ENCODE results near the gene TTC23. TPM values are rescaled to one million over a fixed set of nuclear protein-coding genes. Genes with fewer than 3 reads are reported as not detected.

Gene TTC23
- total RNA-seq, 1 experiment from 2014 or later = 17.8 TPM

GRCh38 chr15:99126131-99126588 lies 123.2 kb downstream of the TTC23 start (continued):
- TF ChIP-seq STAT6 (CRISPR knock-in tag; conservative IDR thresholded peaks at IDR 0.05; ENCODE audit: low read depth) = no peak
- no peak for TF ChIP-seq ZNF121 (CRISPR knock-in tag; IDR thresholded peaks at IDR 0.05)
- TF ChIP-seq CREM (CRISPR knock-in tag; IDR thresholded peaks at IDR 0.05) = no peak
- TF ChIP-seq TEAD1 (CRISPR knock-in tag; IDR thresholded peaks at IDR 0.05) = no peak
- no peak for TF ChIP-seq JUN (CRISPR knock-in tag; IDR thresholded peaks at IDR 0.05)
- TF ChIP-seq, protein P1, sequence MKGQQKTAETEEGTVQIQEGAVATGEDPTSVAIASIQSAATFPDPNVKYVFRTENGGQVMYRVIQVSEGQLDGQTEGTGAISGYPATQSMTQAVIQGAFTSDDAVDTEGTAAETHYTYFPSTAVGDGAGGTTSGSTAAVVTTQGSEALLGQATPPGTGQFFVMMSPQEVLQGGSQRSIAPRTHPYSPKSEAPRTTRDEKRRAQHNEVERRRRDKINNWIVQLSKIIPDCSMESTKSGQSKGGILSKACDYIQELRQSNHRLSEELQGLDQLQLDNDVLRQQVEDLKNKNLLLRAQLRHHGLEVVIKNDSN (CRISPR knock-in tag; IDR thresholded peaks at IDR 0.05) = no peak
- TF ChIP-seq E2F5 (CRISPR knock-in tag; IDR thresholded peaks at IDR 0.05) = no peak

DNA sequence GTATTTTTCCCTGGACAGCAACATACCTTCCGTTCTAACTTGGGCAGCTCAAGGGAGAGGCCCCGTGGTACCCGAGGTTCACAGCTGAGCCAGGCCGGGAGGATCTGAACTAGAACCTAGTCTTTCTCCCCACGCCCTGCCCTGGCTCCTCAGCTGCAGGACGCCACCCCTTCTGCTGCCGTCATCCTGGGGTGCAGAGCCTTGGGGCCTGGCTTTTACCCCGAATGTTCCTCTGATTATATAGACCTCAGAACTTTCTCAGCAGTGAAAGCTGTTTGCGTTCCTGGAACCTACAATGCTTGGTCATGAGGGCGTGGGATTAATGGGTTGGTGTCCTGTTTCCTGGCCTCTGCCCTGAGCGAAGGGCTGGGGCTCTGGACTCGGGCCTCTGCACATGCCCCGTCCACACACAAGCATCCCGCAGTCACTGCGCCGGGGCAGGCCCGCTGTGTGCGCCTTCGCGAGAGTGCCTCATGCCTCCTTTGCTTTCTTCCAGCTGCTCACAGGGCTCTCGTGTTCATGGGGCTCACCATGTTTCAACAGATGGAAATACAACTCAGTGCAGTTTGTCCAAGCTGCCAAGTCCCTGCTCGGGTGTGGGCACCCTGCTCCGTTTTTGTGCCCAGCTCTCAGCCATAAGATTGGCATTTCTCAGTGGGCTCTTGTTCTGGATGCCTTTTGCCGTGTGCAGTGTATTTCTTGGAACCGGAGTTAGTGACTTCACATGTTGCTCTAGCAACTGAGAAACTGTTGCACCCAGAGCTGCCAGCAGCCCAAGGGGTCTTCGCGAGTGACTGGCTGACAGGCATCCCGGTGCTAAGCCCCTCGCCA lies 124.1 kb downstream of the TTC23 start:
- CTCF ChIA-PET = interaction anchor here (1.6 to 2.8 kb wide), 3 partner anchors 20 to 25 kb away, joined by 3 to 11 read pairs (median 10); partner anchors contain the start of gene SYNM

More for the DNA sequence above, 124.1 kb downstream of the TTC23 start:
- no peak for ATAC-seq
- H3K9me3 Mint-ChIP-seq = no peaks in the 10 kb centered on the region
- no peak overlapping the region for H3K27ac Mint-ChIP-seq
- no peaks in the 10 kb centered on the region for H3K27me3 Mint-ChIP-seq (ENCODE audit: low read depth)
- H3K4me3 Mint-ChIP-seq = no peak overlapping the region
- H3K36me3 Mint-ChIP-seq = no peaks in the 10 kb centered on the region
- POLR2A ChIA-PET = no interaction called here
- peaks cover 21% of the 10 kb centered on the region for H3K4me1 Mint-ChIP-seq
- DNase-seq (ENCODE audit: low spot score) = no peak
- TF ChIP-seq GTF2I (CRISPR knock-in tag; conservative IDR thresholded peaks at IDR 0.05) (no peak), FOXK1 (CRISPR knock-in tag; IDR thresholded peaks at IDR 0.05) (no peak), RORB (CRISPR knock-in tag; IDR thresholded peaks at IDR 0.05) (no peak), HMGA2 (CRISPR knock-in tag; IDR thresholded peaks at IDR 0.05) (no peak), ESRRA (CRISPR knock-in tag; IDR thresholded peaks at IDR 0.05; ENCODE audit: borderline replicate concordance) (no peak), MYBL2 (CRISPR knock-in tag; IDR thresholded peaks at IDR 0.05) (no peak), STAT6 (CRISPR knock-in tag; conservative IDR thresholded peaks at IDR 0.05; ENCODE audit: low read depth) (no peak), ZNF219 (CRISPR knock-in tag; IDR thresholded peaks at IDR 0.05; ENCODE audit: borderline replicate concordance) (no peak)
- TF ChIP-seq, protein P2, sequence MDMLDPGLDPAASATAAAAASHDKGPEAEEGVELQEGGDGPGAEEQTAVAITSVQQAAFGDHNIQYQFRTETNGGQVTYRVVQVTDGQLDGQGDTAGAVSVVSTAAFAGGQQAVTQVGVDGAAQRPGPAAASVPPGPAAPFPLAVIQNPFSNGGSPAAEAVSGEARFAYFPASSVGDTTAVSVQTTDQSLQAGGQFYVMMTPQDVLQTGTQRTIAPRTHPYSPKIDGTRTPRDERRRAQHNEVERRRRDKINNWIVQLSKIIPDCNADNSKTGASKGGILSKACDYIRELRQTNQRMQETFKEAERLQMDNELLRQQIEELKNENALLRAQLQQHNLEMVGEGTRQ (CRISPR knock-in tag; IDR thresholded peaks at IDR 0.05) = no peak
- TF ChIP-seq, protein P1 (CRISPR knock-in tag; IDR thresholded peaks at IDR 0.05) = no peak

Data from WTC11 (cell line).